ENCODE data around the gene SNCG.

GRCh38 chr10:86951184-86951761 lies 7.1 kb upstream of the SNCG start:
- TF ChIP-seq, protein P1, sequence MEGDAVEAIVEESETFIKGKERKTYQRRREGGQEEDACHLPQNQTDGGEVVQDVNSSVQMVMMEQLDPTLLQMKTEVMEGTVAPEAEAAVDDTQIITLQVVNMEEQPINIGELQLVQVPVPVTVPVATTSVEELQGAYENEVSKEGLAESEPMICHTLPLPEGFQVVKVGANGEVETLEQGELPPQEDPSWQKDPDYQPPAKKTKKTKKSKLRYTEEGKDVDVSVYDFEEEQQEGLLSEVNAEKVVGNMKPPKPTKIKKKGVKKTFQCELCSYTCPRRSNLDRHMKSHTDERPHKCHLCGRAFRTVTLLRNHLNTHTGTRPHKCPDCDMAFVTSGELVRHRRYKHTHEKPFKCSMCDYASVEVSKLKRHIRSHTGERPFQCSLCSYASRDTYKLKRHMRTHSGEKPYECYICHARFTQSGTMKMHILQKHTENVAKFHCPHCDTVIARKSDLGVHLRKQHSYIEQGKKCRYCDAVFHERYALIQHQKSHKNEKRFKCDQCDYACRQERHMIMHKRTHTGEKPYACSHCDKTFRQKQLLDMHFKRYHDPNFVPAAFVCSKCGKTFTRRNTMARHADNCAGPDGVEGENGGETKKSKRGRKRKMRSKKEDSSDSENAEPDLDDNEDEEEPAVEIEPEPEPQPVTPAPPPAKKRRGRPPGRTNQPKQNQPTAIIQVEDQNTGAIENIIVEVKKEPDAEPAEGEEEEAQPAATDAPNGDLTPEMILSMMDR (IDR thresholded peaks at IDR 0.05), result no peak
- TF ChIP-seq POLR2A (IDR thresholded peaks at IDR 0.05; ENCODE audit: low read length) (no peak), REST (IDR thresholded peaks at IDR 0.05) (no peak), NR3C1 (IDR thresholded peaks at IDR 0.05) (no peak), CBX2 (IDR thresholded peaks at IDR 0.05; ENCODE audit: borderline replicate concordance, low read depth) (no peak), MYC (IDR thresholded peaks at IDR 0.05; ENCODE audit: borderline replicate concordance, low read length) (no peak), PHF8 (IDR thresholded peaks at IDR 0.05; ENCODE audit: borderline replicate concordance, low read depth) (no peak), RCOR1 (IDR thresholded peaks at IDR 0.05; ENCODE audit: low read depth, low read length) (no peak), CEBPB (IDR thresholded peaks at IDR 0.05) (no peak), SMC3 (IDR thresholded peaks at IDR 0.05) (no peak), FOXS1 (CRISPR knock-in tag; IDR thresholded peaks at IDR 0.05) (no peak)
- TF ChIP-seq, protein P2, sequence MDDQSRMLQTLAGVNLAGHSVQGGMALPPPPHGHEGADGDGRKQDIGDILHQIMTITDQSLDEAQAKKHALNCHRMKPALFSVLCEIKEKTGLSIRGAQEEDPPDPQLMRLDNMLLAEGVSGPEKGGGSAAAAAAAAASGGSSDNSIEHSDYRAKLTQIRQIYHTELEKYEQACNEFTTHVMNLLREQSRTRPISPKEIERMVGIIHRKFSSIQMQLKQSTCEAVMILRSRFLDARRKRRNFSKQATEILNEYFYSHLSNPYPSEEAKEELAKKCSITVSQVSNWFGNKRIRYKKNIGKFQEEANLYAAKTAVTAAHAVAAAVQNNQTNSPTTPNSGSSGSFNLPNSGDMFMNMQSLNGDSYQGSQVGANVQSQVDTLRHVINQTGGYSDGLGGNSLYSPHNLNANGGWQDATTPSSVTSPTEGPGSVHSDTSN (IDR thresholded peaks at IDR 0.05), result no peak
